GM21528 (cell line): ENCODE data around the gene ANXA1.
"Not testable (repeated sequence)": the region's sequence is repeated elsewhere in the genome, so short reads cannot be mapped to it uniquely, and the experiment has no call there.

ENCODE experiments used
- ATAC-seq: cut with Tn5 transposase; IDR thresholded peaks from one replicate; pipeline ENCODE4 v1.9.1; 2021; ENCODE audit warnings: mild to moderate bottlenecking, moderate library complexity; ENCODE audit not compliant: unreplicated experiment, low FRiP score

ANXA1 gene

DNA sequence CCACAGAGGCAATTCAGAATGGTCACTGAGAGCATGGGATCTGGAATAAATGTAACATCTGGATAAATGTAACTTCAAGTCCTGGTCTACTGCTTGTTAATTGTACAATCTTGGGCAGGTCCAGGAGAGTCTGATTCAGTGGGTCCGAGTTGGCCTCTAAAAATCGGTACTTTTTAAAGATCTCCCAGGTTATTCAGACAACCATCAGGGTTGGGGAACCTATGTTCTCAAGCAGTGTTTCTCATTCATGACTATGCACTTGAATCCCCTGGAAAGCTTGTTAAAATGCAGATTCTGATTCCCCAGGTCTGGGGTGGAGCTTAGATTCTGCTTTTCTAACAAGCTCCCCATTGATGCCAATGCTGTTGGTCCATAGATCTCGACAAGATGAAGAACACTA is 14.8 kb downstream of the ANXA1 start:
- no peak for ATAC-seq

DNA sequence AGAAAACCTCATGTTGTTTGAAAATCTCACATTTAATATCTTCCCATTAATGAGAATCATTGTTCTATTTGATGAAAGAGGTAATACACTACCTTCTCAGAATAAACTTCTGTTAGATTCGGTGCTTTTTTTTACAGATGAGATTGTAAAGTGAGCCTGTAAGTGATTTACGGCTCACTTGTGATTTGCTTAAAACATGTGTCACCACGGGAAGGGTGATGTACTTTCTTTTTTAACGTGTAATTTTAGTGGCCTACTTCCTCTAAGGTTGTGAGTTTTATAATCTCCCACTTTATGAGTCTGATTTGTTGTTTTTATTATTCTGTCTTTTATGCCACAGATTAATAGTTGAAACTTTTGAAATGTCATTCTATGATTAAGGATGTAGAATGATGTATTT is 15.9 kb downstream of the ANXA1 start:
- ATAC-seq, result no peak

DNA sequence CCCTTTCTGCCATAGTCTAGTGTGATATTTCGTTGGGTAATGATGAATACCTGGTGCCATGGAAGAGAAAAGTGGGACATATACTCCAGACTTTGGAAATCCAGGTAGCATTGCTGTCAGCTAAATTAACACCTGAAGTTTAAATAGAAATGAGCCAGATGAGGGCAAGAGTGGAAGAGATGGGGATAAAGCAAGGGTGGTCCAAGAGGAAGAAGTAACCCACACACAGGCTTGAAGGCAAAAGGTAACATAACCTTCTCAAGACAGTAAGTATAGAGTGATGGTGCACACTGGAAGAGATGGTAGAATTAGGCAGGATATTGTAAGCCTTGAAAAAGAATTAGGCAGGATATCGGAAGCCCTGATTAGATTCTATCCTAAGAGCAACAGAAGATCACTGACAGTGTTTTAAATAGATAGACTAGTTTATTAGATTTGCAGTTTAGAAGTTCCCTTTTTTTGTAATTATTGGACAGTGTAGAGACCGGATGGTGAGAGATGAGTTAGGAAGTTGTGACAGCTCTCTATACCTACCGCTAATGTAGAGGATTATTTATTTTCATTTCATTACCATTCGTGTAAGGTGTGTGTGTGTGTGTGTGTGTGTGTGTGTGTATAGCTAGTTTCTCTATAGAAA is 16.8 kb downstream of the ANXA1 start:
- no peak for ATAC-seq

DNA sequence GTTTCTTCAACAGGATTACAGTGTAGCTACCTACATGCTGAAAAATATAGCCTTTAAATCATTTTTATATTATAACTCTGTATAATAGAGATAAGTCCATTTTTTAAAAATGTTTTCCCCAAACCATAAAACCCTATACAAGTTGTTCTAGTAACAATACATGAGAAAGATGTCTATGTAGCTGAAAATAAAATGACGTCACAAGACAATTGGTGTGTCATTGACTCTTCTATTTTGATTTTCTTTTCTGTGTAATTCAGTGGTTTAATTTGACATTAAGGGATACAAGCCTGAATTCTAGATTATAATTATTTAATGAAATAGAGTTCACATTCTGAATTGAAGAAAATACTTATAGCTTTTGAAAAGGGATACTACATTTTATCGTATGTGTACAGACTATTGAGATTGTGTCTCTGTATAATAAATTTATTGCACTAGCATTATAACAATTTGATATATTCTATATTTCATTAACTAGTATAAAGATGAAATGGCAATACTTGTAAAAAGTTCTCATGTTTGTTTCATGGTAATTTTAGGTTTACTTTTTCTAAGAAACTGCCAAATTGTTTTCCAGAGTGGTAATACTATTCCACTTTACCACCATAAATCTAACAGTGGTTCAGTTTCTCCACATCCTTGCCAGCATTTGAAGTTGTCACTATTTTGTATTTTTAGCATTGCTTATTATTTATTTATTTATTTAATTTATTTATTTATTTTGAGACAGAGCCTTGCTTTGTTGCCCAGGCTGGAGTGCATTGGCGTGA is 18.7 kb downstream of the ANXA1 start:
- ATAC-seq, result no peak

DNA sequence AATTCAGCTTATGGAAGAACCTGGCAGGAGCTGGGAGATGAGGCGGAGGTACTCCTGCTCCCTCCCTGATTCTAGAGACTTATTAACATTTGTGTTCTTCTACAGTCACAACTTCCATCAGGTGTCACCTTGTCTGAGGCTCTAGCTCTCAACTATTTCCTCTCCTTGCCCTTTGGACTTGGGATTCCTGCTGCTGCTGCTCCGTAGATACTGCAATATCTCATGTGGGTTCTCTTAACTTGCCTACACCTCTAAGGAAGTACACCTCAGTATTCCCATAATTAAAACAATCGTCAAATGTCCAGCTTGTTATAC is 21.2 kb downstream of the ANXA1 start:
- no peak for ATAC-seq

DNA sequence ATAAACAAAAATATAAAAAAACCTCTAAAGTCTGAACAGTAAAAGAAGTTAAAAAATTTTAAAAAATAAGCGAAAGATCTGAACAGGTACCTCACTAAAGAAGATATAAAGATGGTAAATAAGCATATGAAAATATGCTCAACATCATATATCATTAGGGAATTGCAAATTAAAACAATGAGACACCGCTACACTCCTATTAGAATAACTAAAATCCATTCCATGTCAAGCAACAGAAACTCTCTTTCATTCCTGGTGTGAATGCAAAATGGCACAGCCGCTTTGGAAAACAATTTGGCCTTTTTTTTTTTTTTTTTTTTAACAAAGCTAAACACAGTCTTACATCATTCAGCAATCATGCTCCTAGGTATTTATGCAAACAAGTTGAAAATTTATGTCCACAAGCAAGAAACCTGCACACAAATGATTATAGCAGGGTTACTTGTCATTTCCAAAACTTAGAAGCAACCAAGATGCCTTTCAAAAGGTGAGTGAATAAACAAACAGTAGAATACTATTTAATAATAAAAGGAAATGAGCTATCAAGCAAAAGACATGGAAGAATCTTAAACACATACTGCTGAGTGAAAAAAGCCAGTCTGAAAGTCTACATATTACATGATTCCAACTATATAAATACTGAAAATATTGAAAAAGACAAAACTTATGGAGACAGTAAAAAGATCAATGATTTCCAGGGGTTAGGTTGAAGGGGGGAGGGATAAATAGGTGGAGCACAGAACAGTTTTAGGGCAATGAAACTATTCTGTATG is 22.1 kb downstream of the ANXA1 start:
- ATAC-seq, result no peak

DNA sequence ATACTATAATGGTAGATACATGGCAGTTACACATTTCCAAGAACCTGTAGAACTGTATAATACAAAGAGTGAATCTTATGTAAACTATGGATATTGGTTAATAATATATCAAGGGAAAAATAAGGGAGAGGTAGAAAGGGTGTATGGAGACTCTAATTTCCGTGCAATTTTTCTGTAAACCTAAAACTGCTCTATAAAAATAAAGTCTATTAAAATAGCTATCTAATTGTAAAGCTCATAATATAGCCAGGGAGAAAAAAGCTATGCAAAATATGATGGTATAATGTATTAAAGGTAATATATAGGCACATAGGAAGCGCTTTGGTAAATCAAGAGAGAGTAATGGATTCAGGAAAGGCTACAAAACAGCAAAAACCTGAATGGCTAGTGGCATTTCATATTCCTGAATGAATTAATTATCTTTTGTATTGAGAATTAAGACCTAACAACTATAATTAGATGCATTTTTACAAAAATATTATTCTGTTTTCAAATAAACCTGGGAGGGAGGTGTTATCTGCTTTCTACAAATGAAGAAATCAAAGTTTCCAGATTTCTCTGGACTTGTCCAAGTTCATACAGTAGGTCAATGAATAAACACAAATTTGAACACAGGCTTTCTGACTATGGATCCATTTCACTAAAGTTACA is 22.8 kb downstream of the ANXA1 start:
- no peak for ATAC-seq

DNA sequence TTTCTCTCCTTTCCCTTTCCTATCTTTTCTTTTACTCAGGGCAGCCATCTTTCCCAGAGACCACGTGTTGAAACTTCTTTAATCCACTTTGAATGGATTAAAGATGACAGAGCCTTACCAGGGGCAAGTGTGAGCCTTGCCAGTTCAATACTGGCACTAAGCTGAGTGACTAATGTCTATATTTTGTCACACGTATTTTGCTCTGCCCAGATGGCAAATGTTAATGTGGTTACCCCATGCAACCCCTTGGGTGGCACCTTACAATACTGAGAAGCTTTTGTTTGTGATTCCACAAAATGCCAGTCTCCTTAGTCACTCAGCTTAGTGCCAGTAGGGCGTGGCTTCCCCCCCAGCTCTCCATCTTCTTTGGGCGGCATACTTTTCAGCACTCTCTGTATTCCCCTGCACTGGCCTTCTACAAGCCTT is 24.8 kb downstream of the ANXA1 start:
- ATAC-seq, result no peak

DNA sequence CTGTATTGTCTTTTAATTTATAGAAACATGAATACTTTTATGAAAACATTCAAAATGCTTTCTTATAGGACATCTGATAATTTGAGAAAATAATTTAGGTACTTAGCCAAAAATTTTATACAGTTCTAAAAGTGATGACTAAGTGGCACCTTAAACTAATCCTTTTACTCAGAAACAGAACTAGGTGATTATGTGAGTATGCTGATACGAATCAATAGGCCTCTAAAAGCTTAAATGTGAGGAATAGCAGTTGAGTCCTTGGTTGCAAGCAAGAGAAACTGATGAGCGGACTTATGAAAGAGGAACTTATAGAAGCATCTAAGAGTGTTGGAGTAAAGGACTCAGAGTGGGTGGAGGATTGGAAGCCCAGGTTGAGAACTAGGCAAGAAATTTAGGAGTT is 26.4 kb downstream of the ANXA1 start:
- no peak for ATAC-seq

DNA sequence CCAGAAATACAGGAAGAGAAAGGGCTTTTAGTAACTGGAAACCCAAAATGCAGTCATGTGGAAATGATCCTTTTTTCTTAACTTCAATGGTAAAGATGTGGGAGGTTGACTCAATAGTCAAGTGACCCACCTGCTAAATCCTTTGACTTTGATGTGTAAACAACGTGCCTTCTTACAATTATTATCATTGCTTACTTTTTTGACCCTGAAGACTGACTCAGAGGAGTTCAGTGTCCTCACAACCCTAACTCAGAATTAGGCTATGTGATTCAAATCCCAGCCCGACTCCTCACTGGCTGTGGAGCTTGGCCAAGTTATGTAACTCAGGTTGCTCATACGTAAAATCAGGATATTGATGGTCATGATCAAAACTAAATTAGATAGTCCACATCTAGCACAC is 27.9 kb downstream of the ANXA1 start:
- no peak for ATAC-seq

DNA sequence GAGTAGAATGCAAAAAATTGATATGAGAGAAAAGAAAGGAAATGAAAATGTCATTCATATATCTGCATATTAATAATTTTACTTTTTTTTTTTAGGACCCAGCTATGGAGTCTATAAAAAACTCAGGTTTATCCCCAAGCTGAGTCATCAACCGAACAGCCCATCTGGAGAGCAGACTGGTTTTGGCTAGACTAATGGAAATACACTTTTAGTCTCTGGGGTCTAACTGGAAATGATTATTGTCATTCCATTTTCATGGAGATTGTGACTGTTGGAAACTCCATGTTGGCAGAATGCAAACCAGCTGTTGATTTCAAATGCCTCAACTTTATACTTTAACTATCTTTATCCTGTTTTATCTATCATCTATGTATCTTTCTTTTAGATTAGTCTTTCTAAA is 28.7 kb downstream of the ANXA1 start:
- no peak for ATAC-seq

DNA sequence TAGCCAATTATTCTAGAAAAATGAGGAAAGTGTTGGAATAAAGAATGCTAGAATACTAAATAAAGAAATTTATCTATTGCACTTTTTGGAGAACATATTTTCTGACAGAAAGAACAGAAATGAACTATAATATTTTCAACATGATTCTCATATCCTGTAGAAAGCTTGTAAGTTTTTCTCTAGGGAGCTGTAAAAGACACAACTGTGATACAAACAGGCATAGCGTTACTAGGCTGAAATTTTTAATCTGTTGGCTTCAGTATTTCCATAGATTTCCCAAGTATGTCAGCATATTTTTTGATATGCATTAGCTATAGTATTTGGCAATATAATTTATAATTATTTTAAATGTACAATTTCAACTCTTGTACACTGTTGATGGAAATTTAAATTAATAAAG is 31.3 kb downstream of the ANXA1 start:
- no peak for ATAC-seq

DNA sequence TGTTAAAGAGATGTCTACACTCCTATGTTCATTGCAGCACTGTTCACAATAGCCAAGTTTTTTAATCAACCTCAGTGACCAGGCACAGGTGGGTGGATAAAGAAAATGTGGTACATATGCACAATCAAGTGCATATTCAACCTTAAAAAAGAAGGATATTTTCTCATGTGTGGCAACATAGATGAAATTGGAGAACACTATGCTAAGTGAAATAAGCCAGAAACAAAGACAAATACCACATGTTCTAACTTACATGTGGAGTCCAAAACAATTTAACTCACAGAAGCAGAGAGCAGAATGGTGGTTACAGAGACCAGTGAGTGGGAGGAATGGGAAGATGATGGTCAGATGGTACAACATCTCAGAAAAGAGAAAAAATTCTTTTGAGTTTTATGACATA is 31.8 kb downstream of the ANXA1 start:
- ATAC-seq, result no peak

DNA sequence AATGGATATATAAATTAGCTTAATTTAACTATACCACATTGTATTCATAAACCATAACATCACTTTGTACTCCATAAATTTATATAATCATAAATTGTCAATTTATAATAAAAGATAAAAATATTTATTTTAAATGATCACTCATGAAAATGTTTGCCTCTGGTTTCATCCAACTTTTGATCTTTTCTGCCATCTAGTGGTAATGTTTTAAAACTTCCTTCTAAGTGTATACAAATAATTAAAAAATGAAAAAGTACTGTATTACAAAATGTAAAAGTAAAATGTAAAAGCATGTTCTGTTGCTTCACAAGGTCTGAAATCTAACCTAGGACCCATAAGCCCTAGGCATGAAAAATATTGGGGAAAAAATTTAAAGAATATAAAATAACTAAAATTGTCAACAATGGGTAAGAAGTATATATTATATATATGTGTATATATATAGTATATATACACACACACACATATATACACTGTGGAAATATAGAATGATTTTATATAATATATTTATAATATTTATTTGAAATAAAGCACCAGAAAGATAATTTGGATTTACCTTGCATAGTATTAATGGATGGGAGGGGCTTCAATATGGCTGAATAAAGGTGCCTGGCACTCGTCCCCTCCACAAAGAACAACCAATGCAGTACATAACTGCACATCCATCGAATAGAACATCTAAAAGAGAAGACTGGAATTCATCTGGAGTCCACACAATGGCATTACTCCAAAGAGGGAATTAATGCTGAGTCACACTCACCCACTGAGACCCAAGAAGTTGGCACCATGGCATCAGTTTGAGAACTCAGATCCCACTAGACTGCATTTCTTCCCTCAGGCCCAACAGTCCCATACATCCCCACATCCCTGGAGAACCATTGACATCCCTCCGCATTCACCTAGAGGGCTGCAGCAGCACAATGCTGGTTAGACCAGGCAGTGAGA is 32.5 kb downstream of the ANXA1 start:
- no peak for ATAC-seq

DNA sequence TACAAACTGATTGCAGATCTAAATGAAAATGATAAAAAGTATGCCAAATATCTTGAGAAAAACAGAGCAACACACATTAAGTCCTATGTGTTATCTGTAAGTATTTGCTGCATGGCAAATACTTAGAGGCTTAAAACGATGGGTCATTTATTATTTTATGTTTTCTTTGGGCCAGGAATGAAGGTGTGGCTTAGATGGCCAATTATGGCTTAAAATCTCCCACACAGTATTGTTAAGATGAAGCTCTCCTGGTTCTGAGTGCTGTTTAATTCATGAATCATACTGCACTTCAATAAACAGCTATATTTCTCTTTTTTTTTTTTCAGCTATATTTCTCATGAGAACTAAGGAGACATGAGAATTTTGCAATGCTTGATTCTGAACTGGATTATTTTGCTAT is 39.4 kb downstream of the ANXA1 start:
- ATAC-seq, result not testable (repeated sequence)

DNA sequence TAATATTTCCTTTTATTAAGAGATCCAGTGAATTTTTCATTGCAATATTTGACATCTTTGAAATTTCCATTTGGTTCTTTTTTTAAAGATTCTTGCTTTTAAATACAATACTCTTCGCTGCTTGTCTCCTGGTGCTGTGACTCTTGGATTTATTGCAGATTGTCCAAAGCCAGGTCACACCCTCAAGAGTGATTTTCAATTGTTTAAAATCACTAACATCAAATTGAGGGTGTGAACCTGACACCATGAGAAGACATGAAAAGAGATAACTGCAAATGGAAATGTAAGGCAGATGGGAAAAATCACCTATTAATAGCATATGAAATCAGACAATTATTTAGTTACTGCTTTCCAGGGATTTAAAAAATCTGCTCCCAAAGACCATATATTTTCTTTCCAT is 42.6 kb downstream of the ANXA1 start:
- no peak for ATAC-seq

DNA sequence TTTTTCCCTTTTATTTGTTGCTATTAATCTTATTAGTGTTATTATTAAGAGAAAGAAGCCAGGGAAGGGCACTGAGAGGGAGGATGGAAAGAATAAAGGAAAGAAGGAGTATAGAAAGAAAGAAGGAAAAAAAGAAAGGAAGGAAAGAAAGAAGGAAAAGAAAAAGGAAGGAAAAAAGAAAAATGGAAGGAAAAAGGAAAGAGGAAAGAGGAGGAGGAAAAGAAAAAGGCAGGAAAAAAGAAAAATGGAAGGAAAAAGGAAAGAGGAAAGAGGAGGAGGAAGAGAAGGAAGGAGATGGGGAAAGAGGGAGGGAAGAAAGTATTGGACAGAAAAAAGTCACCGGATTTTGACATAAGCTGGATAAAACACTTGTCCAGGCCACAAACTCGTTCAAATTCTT is 47.8 kb downstream of the ANXA1 start:
- no peak for ATAC-seq

DNA sequence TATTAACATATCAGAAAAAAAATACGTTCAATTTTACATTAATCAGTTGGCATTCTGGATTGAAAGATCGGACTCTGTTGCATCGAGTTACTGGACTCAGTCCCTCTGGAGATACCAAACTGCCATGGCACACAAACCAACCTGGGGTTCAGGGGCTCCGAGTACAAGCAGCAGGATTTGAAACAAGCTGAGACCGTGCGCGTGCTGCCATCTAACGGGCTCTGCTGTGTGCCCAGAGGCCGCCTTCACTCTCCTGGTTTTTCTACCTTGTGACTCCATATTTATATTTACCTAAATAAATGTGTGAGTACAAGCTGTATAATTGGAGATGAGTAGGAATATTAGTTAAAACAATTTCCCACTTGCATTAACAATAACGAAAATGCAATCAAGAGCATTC is 48.2 kb downstream of the ANXA1 start:
- ATAC-seq, result no peak

DNA sequence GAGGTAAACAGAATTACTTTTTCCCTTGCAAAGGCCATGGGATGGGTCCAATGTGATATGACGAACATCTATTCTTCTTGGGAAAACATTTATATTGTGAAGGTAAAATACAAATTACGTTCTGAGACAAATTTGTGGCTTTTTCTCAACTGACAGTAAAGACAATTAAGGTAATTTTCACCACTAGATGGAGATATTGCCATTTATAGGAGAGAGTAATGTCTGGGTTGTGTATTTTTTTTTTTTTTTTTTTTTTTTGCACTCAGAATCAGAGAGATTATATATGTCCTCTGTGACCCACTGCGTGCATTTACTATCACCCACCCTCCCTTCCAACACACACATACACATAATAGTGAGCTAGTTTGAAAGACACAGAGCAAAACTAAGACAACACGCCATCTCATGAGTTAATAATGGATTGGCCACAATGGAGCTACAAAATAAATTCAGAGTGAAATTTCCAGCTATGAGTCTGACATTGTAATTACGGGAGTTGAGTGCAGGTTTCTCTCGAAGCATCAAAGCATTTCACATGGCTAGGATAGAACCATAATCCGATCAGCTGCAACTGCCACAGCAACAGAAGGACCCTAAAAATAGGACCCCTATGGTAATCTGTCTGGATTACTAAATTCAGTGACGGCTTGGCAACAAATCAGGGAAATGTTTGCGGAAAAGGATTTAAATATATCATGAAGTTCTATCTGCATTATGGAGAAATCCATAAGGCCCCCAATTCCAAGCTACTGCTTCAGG is 49.2 kb downstream of the ANXA1 start:
- ATAC-seq, result no peak

DNA sequence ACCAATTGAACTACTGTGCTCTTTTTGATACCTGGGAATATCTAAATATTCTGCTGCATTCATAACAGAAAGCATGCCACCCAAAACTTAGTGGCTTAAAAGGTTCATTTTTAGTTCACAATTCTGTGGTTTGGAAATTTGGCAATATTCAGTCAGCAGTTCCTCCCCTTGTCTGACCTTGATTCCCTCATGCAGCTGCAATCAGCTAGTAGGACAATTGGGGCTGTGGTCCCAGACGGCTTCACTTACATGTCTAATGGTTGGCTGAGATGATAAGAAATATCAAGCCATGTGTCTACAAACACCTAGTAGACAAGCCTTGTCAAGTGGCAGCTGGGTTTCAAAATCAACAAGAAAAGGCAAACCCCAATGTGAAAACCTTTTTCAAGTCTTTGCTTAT is 51.3 kb downstream of the ANXA1 start:
- ATAC-seq, result no peak
